ENCODE measurements around the gene CYP4F3.

The CYP4F3 gene

DNA sequence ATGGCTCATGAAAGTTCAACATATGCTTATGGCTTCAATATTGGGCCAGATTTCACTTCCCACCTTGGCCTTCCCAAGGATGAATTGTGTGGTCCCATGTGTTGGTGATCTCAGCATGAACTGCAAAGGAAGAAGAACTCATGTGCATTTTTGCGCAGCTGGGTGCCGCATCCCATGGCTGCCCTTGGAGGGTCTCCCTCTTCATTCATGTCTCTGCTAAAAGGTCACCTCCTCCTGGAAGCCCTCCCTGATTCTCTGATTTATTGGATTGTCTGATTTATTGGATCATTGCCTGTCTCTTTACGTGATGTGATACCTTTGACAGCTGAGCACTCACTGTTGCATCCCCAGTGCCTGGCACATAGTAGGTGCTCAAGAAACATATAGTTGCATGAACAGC is 27.4 kb upstream of the CYP4F3 start:
- TF ChIP-seq, protein P1, sequence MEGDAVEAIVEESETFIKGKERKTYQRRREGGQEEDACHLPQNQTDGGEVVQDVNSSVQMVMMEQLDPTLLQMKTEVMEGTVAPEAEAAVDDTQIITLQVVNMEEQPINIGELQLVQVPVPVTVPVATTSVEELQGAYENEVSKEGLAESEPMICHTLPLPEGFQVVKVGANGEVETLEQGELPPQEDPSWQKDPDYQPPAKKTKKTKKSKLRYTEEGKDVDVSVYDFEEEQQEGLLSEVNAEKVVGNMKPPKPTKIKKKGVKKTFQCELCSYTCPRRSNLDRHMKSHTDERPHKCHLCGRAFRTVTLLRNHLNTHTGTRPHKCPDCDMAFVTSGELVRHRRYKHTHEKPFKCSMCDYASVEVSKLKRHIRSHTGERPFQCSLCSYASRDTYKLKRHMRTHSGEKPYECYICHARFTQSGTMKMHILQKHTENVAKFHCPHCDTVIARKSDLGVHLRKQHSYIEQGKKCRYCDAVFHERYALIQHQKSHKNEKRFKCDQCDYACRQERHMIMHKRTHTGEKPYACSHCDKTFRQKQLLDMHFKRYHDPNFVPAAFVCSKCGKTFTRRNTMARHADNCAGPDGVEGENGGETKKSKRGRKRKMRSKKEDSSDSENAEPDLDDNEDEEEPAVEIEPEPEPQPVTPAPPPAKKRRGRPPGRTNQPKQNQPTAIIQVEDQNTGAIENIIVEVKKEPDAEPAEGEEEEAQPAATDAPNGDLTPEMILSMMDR (IDR thresholded peaks at IDR 0.05; ENCODE audit: low read depth, low read length, missing control alignments), result no peak
- H3K4me3 ChIP-seq (replicated peaks; ENCODE audit: low read depth, low read length), result no peak overlapping the region
- no peak for DNase-seq (ENCODE audit: extremely low read depth, low read depth)

DNA sequence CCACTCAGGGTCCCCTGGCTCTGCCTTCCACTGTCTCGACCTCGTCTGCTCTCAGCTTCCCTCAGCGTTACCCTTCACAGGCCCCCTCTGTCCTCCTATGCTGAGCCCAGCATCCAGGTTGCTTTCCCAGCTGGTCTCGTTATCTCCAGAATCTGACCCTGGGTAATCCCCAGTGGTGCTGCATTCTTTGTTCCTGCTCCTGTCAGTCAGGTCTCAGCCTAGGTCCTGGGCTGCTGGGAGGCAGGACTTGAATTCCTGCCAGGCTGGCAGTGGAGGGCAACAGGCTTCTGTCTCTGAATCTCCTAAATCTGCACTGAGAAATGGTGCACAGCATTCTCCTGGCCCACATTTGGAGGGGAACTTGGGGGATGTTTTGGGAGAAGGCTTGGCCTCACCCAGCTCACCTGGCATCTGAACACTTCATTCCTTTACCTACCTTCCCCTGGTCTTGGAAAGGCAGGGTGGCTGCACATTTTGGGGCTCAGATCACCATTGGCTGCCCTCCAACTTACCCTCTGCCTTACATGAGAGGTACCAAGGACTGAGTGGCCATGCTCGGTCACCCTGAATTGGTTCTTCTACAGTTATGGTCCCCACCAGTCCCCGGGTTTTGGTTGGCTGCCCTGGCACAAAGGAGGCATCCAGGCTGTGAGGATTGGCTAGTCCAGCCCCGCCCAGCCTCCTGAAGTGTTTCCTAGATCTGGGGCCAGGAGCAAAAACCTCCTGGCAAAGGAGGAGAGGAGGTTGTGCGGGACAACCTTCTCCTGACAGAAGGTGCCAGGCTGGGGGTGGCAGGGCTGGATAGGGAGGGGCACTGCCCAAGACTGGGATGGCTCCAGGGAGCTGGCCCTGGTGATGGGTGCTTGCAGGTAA is 26.0 kb upstream of the CYP4F3 start, which contains the start of gene CYP4F8:
CYP4F8 (plus strand) TSS at position 712 of the 873 bp plus-strand sequence. CDS start 399 bp downstream, outside the sequence.
- DNase-seq (ENCODE audit: extremely low read depth, low read depth), result no peak
- H3K4me3 ChIP-seq (replicated peaks; ENCODE audit: low read depth, low read length), result no peak within 1 kb of the TSS
- TF ChIP-seq, protein P1 (IDR thresholded peaks at IDR 0.05; ENCODE audit: low read depth, low read length, missing control alignments), result no peak

DNA sequence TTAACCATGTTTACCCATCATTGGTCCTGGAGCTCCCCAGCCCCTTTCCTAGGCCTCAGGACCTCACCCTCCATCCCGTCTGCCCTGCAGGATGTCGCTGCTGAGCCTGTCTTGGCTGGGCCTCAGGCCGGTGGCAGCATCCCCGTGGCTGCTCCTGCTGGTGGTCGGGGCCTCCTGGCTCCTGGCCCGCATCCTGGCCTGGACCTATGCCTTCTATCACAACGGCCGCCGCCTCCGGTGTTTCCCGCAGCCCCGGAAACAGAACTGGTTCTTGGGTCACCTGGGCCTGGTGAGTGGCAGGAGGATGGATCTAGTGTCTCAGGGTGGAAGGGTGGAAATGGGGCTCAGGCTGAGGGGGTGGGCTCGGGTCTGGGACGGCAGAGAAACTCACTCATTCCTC is 25.2 kb upstream of the CYP4F3 start:
- H3K4me3 ChIP-seq (replicated peaks; ENCODE audit: low read depth, low read length), result no peak overlapping the region
- TF ChIP-seq, protein P1 (IDR thresholded peaks at IDR 0.05; ENCODE audit: low read depth, low read length, missing control alignments), result no peak
- no peak for DNase-seq (ENCODE audit: extremely low read depth, low read depth)

DNA sequence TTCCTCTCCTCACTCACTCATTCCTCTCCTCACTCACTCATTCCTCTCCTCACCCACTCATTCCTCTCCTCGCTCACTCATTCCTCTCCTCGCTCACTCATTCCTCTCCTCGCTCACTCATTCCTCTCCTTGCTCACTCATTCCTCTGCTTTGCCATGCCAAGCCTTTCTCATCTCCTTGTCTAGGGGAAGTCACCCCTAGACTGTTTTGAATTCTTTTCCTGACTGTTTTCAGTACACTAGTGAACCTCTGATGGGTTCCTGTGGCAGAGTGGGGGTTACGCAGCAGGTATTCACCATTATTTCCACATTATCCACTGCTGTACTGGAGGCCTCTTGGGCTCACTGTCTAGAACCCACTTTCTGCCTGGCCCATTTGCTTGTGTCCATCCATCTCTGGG is 24.5 kb upstream of the CYP4F3 start:
- TF ChIP-seq, protein P1 (IDR thresholded peaks at IDR 0.05; ENCODE audit: low read depth, low read length, missing control alignments), result no peak
- H3K4me3 ChIP-seq (replicated peaks; ENCODE audit: low read depth, low read length), result no peak overlapping the region
- DNase-seq (ENCODE audit: extremely low read depth, low read depth), result no peak

DNA sequence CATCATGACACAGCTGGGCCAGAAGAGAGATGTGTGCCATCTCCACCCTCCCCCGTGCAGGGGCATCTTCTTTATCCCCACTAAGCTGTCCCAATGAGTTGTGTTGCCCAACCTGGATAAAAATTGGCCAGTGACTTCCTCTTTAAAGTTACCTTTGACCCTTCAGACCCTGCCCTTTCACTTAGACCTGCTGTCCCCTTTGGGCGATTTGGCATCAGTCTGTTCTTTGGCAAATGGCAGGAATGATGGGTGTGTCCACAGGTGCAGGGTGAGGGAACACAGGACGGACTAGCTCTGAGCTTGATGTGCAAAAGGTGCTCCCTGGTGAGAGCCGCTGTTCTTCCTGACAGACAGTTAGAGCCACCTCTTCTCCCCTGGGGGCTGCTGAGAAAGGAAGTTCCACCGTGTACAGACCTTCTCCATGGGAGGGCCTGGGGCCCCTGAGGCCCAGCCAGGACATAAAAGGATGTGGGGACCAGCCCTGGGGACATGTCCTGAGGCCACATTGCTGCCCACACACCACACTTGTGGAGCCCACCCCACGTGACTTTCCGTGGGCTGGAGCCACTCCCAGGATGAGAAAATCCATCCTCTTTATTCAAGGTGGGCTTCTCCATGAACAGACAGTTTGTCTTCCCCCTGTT is 23.9 kb upstream of the CYP4F3 start:
- no peak overlapping the region for H3K4me3 ChIP-seq (replicated peaks; ENCODE audit: low read depth, low read length)
- TF ChIP-seq, protein P1 (IDR thresholded peaks at IDR 0.05; ENCODE audit: low read depth, low read length, missing control alignments), result no peak
- no peak for DNase-seq (ENCODE audit: extremely low read depth, low read depth)

DNA sequence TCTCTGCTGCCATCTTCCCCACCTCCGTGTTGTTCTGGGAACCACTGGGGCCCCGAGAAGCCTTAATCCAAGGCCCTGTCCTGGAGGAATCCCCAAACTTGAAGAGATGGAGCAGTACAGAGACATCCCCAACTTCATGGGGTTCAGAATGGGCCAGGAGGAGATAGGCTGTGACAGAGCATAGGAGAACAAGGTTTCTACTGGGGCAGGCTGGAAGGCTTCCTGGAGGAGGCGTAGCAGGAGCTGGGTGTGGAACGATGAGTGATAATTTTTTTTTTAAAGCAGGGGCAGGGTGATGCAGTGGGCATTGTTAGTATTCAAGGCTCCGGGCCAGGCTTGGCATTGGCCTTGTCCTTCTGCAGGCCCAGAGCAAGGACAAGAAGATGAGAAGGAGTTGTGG is 22.4 kb upstream of the CYP4F3 start:
- no peak overlapping the region for H3K4me3 ChIP-seq (replicated peaks; ENCODE audit: low read depth, low read length)
- no peak for DNase-seq (ENCODE audit: extremely low read depth, low read depth)
- TF ChIP-seq, protein P1 (IDR thresholded peaks at IDR 0.05; ENCODE audit: low read depth, low read length, missing control alignments), result no peak
